GM10266 (cell line): ENCODE results near the gene MYO18B.
A peak's percentile ranks its signal among the peaks of the same experiment; 100 is the strongest.

Experiments used
- DNase-seq: peaks from one replicate; pipeline ENCODE4 v3.0.0; 2012; ENCODE audit errors: extremely low spot score
- TF ChIP-seq, protein P1 (sequence below): IDR thresholded peaks from 2 replicates; pipeline ENCODE4 v1.5.1; 2012; ENCODE audit warnings: mild to moderate bottlenecking, low read depth; ENCODE audit not compliant: control insufficient read depth, insufficient read depth; ENCODE audit errors: missing control alignments

MYO18B gene

GRCh38 chr22:25841775-25842174, 99.8 kb downstream of the MYO18B start:
- TF ChIP-seq, protein P1, sequence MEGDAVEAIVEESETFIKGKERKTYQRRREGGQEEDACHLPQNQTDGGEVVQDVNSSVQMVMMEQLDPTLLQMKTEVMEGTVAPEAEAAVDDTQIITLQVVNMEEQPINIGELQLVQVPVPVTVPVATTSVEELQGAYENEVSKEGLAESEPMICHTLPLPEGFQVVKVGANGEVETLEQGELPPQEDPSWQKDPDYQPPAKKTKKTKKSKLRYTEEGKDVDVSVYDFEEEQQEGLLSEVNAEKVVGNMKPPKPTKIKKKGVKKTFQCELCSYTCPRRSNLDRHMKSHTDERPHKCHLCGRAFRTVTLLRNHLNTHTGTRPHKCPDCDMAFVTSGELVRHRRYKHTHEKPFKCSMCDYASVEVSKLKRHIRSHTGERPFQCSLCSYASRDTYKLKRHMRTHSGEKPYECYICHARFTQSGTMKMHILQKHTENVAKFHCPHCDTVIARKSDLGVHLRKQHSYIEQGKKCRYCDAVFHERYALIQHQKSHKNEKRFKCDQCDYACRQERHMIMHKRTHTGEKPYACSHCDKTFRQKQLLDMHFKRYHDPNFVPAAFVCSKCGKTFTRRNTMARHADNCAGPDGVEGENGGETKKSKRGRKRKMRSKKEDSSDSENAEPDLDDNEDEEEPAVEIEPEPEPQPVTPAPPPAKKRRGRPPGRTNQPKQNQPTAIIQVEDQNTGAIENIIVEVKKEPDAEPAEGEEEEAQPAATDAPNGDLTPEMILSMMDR: no peak
- DNase-seq: no peak

DNA sequence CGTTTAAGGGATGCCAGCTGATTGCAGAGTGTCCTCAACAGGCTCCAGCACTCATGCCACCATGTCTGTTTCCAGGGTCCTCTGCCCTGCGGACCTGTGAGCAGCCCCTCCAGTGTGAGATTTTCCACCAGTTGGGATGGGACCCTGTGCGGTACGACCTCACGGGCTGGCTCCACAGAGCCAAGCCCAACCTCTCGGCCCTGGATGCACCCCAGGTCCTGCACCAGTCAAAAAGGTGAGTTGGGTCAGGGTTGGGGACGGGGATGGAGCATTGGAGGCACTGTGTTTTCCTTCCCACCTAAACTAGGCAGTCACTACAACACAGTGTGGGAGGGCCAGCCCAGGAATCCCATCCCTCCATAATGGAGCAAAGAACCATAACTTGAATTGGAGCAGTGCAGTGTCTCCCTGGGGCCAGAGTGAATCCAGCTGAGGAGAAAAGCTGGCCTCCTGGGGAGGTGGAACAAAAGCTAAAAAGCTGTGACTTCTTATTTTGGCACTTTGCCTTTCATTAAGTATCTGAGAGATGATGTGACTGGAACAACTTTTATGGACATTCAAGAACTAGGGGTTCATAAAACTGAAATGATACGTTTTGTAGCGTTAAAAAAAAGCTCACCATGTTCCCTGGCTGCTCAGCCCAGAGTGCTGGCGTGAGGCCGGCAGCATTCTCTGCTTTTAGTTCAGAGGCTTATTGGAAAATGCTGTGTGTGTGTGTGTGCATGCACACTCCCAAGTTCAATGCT, 101.8 kb downstream of the MYO18B start:
- no peak for DNase-seq
- TF ChIP-seq, protein P1: no peak

DNA sequence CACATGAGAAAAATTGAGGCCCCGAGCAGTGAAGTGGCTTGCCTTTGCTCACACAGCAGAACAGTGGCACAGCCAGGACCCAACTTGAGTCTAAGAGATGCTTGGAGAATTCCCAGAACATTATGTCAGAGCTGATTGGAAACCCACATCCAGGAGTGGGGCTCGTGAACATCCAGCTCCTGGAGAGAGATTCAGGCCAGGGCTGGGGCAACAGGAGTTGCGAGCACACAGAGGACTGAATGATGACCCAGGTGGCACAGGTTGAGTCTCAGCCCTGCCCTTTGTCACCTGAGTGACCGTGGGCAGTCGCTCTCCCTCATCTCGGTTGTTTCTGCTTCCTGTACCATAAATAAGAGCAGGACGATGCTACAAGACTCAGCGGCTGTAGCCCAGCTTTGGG, 102.6 kb downstream of the MYO18B start:
- TF ChIP-seq, protein P1: no peak

DNA sequence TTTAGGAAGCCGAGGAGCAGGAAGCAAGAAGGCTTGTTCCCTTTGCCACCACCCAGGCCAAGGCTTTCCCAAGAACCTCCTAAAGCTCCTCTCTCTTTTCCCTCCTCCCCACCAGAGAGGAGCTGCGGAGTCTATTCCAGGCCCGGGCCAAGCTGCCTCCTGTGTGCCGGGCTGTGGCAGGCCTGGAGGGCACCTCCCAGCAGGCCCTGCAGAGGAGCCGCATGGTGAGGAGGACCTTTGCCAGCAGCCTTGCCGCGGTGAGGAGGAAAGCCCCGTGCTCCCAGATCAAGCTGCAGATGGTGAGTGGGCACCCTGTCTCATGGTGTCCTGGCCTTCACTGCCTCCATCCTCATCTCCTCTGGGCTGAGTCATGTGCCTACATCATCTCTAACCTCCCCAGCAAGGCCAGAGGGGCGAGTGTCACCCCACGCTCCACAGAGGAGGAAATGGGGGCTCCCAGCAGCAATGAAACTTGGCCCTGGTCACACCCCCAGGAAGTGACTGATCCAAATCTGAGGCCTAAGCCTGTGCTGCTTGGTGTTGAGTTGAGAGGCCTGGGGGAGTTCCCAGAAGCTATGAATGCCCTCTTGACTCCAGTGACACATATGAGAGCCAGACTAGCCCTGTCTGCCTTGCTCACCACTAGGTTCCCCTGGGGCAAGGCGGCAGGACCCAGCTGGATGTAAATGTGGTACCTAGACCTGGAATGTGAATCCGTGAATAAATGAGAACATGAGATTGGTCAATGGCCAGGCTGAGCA, 104.2 kb downstream of the MYO18B start:
- peak; percentile 46 for DNase-seq
- TF ChIP-seq, protein P1: no peak

More for the DNA sequence above, 102.6 kb downstream of the MYO18B start:
- no peak for DNase-seq

GRCh38 chr22:25847451-25847850, 105.5 kb downstream of the MYO18B start:
- TF ChIP-seq, protein P1: no peak
- DNase-seq: no peak

DNA sequence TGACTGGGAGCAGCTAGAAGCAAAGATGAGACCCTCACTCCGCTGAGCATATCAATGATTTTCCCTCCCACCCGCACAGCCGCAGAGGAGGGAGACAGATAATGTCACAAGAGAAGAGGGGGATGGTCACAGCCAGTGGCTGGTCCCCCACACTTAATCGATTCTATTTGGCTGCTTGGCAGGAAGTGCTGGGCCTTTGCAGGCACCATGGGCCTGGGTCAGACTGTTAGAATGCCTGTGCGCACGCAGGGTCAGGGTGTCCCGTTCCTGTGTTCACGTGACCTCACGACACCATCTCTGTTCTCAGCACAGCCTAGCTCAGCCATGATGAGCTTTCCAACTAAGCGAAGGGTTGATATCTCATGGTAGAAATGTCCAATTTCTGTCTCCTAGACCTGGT, 107.0 kb downstream of the MYO18B start:
- TF ChIP-seq, protein P1: no peak
- no peak for DNase-seq

GRCh38 chr22:25849522-25849921, 107.5 kb downstream of the MYO18B start:
- DNase-seq: no peak
- TF ChIP-seq, protein P1: no peak
